ENCODE data around the gene PHF19. TPM values are rescaled to one million over a fixed set of nuclear protein-coding genes. Genes with fewer than 3 reads are reported as not detected.

PHF19 gene
- total and polyA plus RNA-seq, 2 donors (not counting 3 experiments of a cell fraction or from before 2014, with no cell fraction given) = 102 to 153 TPM

DNA sequence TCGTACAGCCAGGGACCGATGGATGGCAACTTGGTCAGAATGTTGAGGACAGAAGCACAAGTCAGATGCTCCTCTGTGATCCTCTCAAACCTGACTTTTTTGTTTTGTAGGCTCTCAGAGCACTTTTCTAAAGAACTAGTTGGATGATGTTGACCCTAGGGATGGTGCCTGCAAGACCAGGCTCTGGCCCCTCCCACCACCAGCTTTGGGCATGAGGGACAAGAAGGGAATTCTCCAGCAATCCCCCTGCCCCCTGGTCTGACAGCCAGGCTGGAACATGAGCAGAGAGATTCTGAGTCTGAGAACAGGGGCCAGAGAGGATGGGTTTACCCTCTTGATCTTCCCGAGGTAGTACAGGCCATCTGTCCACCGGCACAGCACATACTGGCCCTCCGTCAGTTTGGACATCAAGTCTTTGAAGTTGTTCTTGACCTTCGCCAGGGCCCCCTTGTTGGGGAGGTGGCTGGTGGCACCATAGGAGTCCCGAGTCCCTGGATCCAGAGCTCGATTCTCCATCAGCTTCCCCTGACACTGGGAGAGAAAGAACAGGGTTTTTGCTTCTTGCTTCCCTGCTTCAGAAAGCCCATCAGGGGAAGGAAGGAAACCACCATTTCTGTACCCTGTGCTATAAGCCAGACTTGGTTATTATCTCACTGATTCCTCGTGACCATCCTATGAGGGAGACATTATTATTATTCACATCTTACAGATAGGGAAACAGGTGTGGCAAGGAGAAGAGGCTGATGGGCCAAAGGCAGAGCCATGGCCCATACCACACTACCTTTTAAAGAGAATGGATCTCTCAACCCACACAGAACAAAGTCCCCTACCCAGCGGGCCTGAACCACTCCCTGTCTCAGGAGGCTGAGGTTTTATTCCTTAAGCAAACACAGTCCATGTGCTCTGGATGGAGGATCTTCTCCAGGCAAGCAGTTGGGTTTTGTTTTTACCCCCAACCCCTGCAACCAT is 2.5 kb downstream of the PHF19 start:
- peaks cover 6 to 10% of the 10 kb centered on the region in 2 experiments for H3K36me3 ChIP-seq (ENCODE audit: control insufficient read depth in 2 of 2, extremely low read depth in 1 of 2, insufficient read depth in 2 of 2, low read length in 2 of 2)
- ChIA-PET CTCF (no interaction called here), POLR2A (no interaction called here)
- peaks cover 20% of the 10 kb centered on the region for H3K79me2 ChIP-seq (ENCODE audit: control insufficient read depth, insufficient read depth, low read length)
- no peak overlapping the region for H2AFZ ChIP-seq (ENCODE audit: low read depth, low read length)
- dilution Hi-C loops (cut with MboI; ENCODE audit: extremely low pct_ligation_motif_present, low sequenced_read_pairs) (no loop called here), intact Hi-C loops (cut with micrococcal nuclease) (loop anchor here (5.0 kb wide), 1 partner anchor 108 kb away; no protein-coding TSS in a partner anchor)
- no peak for DNase-seq (ENCODE audit: low read depth, low spot score)
- TF ChIP-seq EZH2 (IDR thresholded peaks at IDR 0.05; ENCODE audit: borderline replicate concordance, low read depth, low read length, severe bottlenecking) (no peak), POLR2AphosphoS5 (IDR thresholded peaks at IDR 0.05; ENCODE audit: insufficient read depth, low read depth, low read length) (no peak), GATA2 (IDR thresholded peaks at IDR 0.05; ENCODE audit: insufficient read depth, insufficient read length, low read depth, low read length) (no peak), POLR2A (IDR thresholded peaks at IDR 0.05; ENCODE audit: low read depth, low read length) (no peak), MYC (IDR thresholded peaks at IDR 0.05; ENCODE audit: low read depth, low read length) (no peak), JUN (IDR thresholded peaks at IDR 0.05; ENCODE audit: borderline replicate concordance, insufficient read depth, insufficient read length, low read depth) (no peak), FOS (IDR thresholded peaks at IDR 0.05; ENCODE audit: borderline replicate concordance, insufficient read depth, low read length) (no peak)
- TF ChIP-seq, protein P1, sequence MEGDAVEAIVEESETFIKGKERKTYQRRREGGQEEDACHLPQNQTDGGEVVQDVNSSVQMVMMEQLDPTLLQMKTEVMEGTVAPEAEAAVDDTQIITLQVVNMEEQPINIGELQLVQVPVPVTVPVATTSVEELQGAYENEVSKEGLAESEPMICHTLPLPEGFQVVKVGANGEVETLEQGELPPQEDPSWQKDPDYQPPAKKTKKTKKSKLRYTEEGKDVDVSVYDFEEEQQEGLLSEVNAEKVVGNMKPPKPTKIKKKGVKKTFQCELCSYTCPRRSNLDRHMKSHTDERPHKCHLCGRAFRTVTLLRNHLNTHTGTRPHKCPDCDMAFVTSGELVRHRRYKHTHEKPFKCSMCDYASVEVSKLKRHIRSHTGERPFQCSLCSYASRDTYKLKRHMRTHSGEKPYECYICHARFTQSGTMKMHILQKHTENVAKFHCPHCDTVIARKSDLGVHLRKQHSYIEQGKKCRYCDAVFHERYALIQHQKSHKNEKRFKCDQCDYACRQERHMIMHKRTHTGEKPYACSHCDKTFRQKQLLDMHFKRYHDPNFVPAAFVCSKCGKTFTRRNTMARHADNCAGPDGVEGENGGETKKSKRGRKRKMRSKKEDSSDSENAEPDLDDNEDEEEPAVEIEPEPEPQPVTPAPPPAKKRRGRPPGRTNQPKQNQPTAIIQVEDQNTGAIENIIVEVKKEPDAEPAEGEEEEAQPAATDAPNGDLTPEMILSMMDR (IDR thresholded peaks at IDR 0.05; ENCODE audit: extremely low read depth in 1 of 2, insufficient read depth in 1 of 2, low read depth in 1 of 2, low read length in 2 of 2) = no peak
- TF ChIP-seq, protein P2, sequence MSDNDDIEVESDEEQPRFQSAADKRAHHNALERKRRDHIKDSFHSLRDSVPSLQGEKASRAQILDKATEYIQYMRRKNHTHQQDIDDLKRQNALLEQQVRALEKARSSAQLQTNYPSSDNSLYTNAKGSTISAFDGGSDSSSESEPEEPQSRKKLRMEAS (IDR thresholded peaks at IDR 0.05; ENCODE audit: insufficient read depth, insufficient read length) = no peak
- H3K9me3 ChIP-seq (replicated peaks; ENCODE audit: control insufficient read depth, insufficient read depth, low read length) = no peaks in the 10 kb centered on the region
- no peaks in the 10 kb centered on the region for H3K27me3 ChIP-seq (ENCODE audit: control insufficient read depth in 2 of 2, insufficient read depth in 2 of 2, low read length in 2 of 2)
- H3K4me3 ChIP-seq (replicated peaks in 1 of 3; ENCODE audit: insufficient read depth in 1 of 3, low read depth in 1 of 3, low read length in 3 of 3) = no peak overlapping the region
- H3K4me2 ChIP-seq (ENCODE audit: insufficient read depth, low read length) = peak overlapping the region; percentile 36
- FAIRE-seq = no peak
- H3K27ac ChIP-seq (ENCODE audit: insufficient read depth, low read depth, low read length) = no peak overlapping the region
- no peaks in the 10 kb centered on the region for H4K20me1 ChIP-seq (replicated peaks; ENCODE audit: control insufficient read depth, extremely low read depth, insufficient read depth, low read length)
- TSS peak; percentile 2 for BruUV-seq (replicated peaks)
- peaks cover 34% of the 10 kb centered on the region for H3K4me1 ChIP-seq (ENCODE audit: control insufficient read depth, extremely low read depth, insufficient read depth, low read length)
- no peaks in the 10 kb centered on the region for H3K9me1 ChIP-seq (replicated peaks; ENCODE audit: control insufficient read depth, extremely low read depth, insufficient read depth, low read length)
- no peak overlapping the region for H3K9ac ChIP-seq (replicated peaks; ENCODE audit: extremely low read depth, insufficient read depth, low read length)
